GM18498 (cell line): Measurements from ENCODE around the gene DUSP5.
"Not testable (repeated sequence)": the region's sequence is repeated elsewhere in the genome, so short reads cannot be mapped to it uniquely, and the experiment has no call there.

Experiments
- ATAC-seq: cut with Tn5 transposase; IDR thresholded peaks from one replicate; pipeline ENCODE4 v1.9.1; 2021; ENCODE audit warnings: mild to moderate bottlenecking, moderate library complexity; ENCODE audit not compliant: unreplicated experiment

The DUSP5 gene

DNA sequence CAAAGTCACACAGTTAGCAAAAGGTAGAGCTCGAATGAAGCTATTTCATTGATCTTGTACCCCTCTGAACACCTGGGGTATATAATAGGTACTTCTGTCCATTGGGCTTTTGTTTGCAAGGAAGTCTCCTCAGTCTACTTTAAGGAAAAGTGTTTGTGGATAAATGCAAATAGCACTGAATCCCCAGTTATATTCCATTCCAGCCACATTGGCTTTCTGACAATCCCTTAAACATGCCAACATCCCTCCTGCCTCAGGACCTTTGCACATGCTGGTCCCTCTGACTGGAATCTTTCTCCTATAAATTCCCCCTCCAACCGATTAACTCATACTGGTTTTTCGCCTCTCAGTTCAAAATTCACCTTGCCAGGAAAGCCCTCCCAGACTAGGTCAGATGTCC lies 17.1 kb downstream of the DUSP5 start:
- no peak for ATAC-seq

- no peak for ATAC-seq
Measured at GRCh38 chr10:110516815-110517492, 19.2 kb downstream of the DUSP5 start.

- ATAC-seq = no peak
Measured at GRCh38 chr10:110522365-110522988, 24.8 kb downstream of the DUSP5 start.

- ATAC-seq = no peak
Measured at GRCh38 chr10:110523736-110524135, 26.0 kb downstream of the DUSP5 start.

GRCh38 chr10:110524179-110524858 lies 26.6 kb downstream of the DUSP5 start:
- ATAC-seq = no peak

DNA sequence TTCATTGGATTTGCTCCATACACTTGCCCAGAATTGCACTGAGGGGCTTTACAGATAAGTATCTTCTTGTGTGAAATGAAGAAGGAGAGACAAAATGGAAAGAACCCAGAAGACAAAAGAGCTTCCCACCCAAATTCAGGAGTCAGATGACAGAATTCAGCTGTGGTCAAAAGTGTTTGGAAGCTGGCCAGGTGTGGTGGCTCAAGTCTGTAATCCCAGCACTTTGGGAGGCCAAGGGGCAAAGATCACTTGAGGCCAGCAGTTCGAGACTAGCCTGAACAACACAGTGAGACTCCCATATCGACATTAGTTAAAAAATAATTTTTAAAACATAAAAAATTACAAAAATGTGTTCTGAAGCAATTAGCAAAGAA lies 27.1 kb downstream of the DUSP5 start:
- no peak for ATAC-seq

DNA sequence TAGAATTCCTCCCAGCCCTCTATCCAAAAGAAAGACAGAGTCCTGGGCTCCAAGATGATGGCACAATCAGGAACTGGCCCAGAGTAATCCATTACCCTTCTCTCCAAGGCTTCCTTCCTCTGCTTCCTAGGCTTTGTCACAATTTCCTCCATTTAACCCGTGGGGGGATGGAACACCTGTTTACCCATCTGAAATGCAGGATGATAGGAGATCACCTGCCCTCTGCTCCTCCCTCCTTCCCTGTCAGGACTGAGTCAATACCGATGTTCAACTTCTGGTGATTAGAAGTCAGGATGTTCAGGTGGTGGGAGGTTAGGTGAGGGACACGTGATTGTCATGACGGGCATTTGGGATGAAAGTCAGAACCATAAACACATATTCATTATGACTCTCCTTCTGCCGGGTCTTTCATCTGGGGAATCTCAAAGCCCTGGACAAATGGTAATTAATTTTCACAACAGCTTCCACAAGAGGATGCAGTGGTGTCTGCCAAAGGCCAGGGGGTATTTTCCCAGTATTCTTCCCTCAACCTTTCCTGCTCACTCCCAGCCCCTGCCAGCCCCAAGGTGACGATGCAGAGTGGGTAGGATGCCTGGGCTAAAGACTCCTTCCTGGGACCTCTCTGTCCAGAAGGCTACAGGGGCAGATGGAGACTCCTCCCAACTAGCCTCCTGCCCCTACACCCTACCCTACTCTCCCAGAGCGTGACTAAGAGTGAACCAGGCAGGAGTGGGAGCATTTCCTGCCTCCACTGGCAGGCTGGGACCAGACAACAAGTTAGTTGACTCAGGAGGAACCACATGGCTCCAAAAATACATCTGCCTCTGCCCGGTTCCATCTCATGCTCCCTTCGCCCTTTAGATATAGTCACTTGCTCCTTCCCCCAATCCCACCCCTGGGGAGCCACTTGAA lies 27.9 kb downstream of the DUSP5 start:
- ATAC-seq = no peak

- ATAC-seq = no peak
Measured at GRCh38 chr10:110527731-110528171, 30.0 kb downstream of the DUSP5 start.

DNA sequence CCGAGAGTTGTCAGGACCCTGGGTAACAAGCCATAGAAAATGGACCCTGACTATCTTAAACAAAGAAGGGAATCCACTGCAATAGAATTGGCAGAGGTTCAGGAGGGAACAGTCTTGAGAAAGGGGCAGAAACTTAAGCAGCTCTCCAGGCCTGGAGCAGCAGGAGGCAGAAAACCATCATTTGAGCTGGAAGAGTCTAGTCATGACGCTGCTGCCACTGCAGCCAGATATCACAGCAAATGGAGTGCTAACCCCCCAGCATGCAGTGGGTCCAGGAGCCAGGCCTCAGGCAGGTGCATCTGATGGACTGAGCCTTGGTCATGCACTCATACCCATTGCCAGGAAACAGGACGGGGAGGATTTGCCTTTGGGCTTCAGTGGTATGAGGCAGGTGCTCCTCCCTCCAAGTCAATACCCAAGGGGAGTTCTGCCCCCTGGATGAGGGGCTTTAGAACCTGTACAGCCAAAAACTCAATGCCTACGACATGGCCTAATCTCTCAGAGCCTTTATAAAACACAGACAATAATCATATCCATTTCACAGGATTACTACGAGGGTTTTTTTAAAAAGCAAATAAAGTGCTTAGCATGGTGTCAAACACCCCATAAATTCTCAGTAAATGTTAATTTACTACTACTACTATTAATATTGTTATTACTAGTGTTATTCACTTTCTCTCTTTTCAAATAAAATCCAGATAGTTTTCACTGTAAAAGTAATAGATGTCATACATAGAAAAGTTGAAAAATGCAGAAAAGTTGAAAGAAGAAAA lies 30.7 kb downstream of the DUSP5 start:
- ATAC-seq = peak; percentile 20

DNA sequence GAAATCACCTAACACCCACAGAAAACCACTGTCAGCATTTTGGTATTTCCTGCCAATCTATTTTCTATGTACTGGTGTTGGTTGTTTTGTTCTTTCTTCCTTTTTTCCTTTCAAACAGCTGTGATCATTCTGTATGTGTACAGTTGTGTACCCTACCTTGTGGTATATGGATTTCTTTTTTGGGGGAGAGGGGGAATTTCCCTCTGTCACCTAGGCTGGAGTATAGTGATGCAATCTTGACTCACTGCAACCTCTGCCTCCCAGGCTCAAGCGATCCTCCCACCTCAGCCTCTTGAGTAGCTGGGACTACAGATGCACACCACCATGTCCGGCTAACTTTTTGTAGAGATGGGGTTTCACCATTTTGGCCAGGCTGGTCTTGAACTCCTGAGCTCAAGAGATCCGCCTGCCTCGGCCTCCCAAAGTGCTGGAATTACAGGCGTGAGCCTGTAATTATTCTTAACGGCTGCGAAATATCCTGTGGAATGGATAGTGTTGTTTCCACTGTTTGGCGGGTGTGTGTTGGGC lies 31.4 kb downstream of the DUSP5 start:
- peak; percentile 70 for ATAC-seq

- ATAC-seq = no peak
Measured at GRCh38 chr10:110529596-110530011, 31.9 kb downstream of the DUSP5 start.

DNA sequence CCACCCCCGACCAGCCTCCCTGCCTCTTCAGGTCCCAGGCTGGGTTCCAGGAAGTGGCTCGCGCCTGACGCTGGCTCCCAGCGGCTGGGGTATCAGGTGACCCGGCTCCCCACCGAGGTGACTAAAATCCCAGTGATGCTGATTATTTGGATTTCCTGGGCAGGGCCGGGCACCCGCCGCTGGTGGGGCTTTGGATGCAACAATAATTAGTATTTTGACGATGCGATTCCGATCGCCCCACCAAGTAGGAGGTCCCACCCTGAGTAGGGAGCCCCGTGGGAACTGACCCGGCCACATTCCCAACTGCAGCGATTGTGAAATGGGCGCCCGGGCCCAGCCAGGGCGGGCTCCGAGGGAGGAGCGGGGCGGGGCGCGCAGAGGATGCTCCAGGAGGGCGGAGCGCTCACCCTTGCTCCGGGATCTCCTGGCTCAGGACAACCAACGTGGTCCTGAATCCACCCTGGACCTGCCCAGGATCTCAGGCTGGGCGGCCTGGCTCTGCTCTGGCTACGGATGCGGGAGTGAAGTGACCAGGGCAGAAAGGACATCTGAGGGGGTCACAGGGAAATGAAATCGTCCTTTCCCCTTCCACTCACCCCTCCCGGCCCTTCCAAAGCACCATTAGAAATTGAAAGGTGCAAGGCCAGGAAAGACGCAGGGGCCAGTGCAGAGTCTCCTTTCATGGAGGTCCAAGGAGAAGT lies 32.6 kb downstream of the DUSP5 start:
- no peak for ATAC-seq

DNA sequence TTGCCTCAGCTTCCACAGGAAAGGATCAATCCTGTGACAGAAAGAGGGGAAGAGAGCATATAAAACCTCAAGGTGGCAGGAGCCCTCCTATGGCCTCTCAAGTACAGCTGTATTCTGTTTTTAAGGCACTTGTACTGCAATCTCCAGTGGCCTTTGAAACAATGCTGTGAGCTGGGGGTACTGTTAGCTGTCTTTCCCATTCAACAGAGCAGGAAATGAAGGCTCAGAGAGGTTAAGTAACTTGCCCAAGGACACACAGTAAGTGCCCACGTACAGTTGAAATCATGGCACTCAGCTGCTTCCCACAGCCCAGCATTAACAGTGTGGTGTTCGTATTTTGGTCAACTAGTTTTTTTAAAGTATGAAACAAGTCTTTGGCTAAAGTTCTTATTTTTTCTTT lies 34.0 kb downstream of the DUSP5 start:
- no peak for ATAC-seq

DNA sequence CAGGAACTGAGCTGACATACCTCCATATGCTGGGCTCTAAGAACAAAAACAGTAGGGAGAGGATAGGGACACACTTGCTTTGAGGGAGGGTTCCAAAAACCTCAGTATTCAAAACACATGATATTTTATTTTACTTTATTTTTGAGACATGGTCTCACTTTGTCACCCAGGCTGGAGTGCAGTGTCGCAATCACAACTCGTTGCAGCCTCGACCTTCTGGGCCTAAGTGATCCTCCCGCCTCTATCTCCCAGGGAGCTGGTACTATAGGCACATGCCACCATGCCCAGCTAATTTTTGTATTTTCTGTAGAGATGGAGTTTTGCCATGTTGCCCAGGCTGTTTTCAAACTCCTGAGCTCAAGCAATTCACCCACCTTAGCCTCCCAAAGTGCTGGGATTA lies 34.9 kb downstream of the DUSP5 start:
- not testable (repeated sequence) for ATAC-seq

- ATAC-seq = no peak
Measured at GRCh38 chr10:110533149-110533548, 35.4 kb downstream of the DUSP5 start.

- no peak for ATAC-seq
Measured at GRCh38 chr10:110534571-110534970, 36.9 kb downstream of the DUSP5 start.

DNA sequence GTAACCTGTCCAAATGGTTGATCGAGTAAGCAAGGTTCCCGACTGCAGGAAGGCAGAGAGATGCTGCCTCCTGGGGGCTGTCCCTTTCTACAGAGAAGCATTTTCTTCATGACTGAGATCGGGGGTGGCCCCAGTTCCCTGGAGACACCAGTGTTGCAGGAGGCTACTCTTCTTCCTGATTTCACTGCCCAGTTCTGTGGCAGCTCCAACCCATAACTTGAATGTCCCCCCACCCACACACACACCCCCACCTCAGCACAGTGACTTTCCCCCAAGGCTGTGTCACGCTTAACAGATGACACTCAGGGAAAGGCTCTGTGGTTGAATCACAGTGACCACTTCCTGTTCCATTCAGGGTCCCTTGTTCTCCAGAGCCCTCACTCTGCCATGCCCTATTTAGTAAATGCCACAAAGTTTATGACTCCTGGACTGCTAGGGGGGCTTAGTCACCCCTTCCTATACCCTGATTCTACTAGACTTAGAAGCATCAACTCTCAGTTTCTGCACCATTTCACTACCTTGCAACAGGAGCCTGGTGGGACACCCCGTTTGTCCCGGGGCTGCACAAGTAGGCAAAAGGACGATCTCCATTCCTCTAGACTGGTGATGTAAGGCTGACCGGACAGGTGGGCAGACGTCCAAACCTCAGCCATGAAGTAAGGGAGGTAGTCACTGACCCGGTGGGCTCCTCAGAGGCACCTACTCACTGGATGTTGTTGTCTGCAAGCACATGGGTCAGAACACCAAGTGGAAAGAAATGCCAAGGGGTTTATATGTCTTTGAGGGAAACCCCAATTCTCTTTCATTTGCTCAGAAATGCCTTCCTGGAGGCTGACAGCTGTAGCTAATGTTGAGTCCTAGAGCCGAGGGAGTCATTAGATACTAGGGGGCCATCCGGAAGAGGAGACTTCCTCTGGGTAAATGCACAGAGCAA lies 38.5 kb downstream of the DUSP5 start:
- ATAC-seq = peak; percentile 88

DNA sequence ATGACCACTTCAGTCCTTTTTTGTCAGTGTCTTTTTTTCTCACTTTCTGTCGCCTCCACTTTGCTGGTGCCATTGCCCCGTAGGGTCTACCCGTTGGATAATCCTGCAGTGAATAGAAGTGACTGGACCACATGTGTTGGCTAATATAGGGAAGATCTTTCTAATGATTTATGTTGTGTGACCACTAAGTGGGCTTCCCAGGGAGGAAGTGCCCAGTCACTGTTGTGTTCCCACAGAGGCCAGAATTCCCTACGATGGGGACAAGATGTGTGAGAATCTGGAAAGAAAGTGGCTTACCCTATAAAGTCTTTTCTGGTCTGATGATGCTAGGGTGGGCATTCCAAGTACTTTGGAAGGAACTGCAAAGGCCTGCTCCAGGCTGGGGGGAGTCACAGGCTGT lies 41.4 kb downstream of the DUSP5 start:
- ATAC-seq = no peak
